Motor neuron (in vitro differentiated cells): ENCODE measurements around the gene ENOSF1. TPM values are rescaled to one million over a fixed set of nuclear protein-coding genes. Genes with fewer than 3 reads are reported as not detected.

Experiments used
- ATAC-seq, 8 experiments: fragments of 200-7000 bp; cut with Tn5 transposase; replicated peaks in 6 of 8; 2 replicates each; pipeline ENCODE4 v1.8.0; 2021; ENCODE audit warnings: mild to moderate bottlenecking in 8 of 8, moderate library complexity in 8 of 8
- H3K27ac ChIP-seq, 2 donors: fragments of 250-450 bp; sonication (Bioruptor Pico); 2 replicates each; pipeline ENCODE4 v1.9.0; 2021; ENCODE audit warnings: antibody characterized with exemption in 2 of 2, mild to moderate bottlenecking in 2 of 2, moderate library complexity in 1 of 2
- H3K4me1 ChIP-seq, 2 donors: fragments of 250-450 bp; sonication (Bioruptor Pico); replicated peaks in 1 of 2; 2 replicates each; pipeline ENCODE4 v1.6.1; 2021; ENCODE audit warnings: antibody characterized with exemption in 2 of 2, mild to moderate bottlenecking in 2 of 2, moderate library complexity in 1 of 2
- H3K4me3 ChIP-seq, 5 donors: fragments of 250-450 bp; sonication (Bioruptor Pico); 2 replicates each; pipeline ENCODE4 v1.9.0; 2021; ENCODE audit warnings: antibody characterized with exemption in 5 of 5, mild to moderate bottlenecking in 5 of 5, moderate library complexity in 4 of 5
- WGBS, 10 experiments: fragments of 450-650 bp; shearing (Covaris generic); methylation state at CpG; one replicate each; pipeline ENCODE4 v1.0.0; 2022; 5-methylcytosine and 5-hydroxymethylcytosine counted together
- in situ Hi-C, 9 experiments: fragments of 400-800 bp; cut with MboI; loops; one replicate each; pipeline ENCODE4 v1.15.0; 2021; ENCODE audit warnings: low sequenced_read_pairs in 9 of 9, low pct_unique_long_range_greater_than_20kb in 2 of 9; ENCODE audit not compliant: unreplicated experiment in 9 of 9
- total RNA-seq, 8 experiments: library from RNA; unstranded; fragments of 300-600 nt; gene quantifications; 2 replicates each; pipeline versions ENCODE4 v1.2.3 to v1.2.4, GENCODE V29; 2022

ENOSF1 gene
- total RNA-seq, 8 experiments from 2014 or later: 4.6 to 135 (median 12.4) TPM

DNA sequence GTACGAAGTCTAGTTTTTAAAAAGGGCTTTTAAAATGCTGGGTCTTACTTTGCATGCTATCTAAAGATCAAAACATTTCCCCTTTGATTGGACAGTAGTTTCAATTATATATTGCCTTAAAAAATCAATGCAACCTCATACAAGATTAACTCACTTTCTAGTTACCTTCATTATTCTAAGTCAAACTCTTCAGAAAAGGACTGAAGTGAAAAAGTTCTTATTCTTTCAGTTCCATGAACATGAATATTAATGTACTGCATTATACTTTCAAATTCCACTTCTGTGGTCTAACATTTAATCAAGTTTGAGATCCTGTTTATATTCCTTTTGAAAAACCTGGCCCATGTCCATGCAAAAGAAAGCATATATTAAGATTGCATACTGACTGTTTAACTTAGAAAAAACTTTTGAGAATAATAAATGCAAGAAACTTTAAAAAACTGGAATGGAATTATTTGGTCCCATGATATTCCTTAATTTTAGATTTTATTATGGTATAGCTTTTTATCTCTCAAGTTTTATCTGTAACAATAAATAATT lies 11.2 kb upstream of the ENOSF1 start:
- 29 to 100% (median 89%) methylated on average over 1 of the region's 1 CpG; no CpG with 5 or more reads in 1 of the 10 experiments for WGBS, 10 experiments
- Histone ChIP-seq H3K4me3 (no peak overlapping the region), H3K4me1 (no peaks in the 10 kb centered on the region), H3K27ac (no peak overlapping the region)
- peak in 2 of 8 experiments; percentile 29 to 45 for ATAC-seq
- in situ Hi-C loops: no loop called here

GRCh38 chr18:717003-717402 lies 4.6 kb upstream of the ENOSF1 start:
- in situ Hi-C loops: no loop called here
- WGBS, 10 experiments: 70 to 100% (median 91%) methylated on average over 2 to 4 of the region's 4 CpGs
- H3K27ac ChIP-seq: no peak overlapping the region
- no peak for ATAC-seq
- no peaks in the 10 kb centered on the region for H3K4me1 ChIP-seq
- H3K4me3 ChIP-seq: no peak overlapping the region

- in situ Hi-C loops: no loop called here
- no peak overlapping the region for H3K4me3 ChIP-seq
- WGBS, 10 experiments: 0 to 100% (median 47%) methylated on average over 1 of the region's 1 CpG; no CpG with 5 or more reads in 4 of the 10 experiments
- no peak for ATAC-seq
- no peaks in the 10 kb centered on the region for H3K4me1 ChIP-seq
- no peak overlapping the region for H3K27ac ChIP-seq
These were observed 3.2 kb upstream of the ENOSF1 start for GRCh38 chr18:715626-716025.

DNA sequence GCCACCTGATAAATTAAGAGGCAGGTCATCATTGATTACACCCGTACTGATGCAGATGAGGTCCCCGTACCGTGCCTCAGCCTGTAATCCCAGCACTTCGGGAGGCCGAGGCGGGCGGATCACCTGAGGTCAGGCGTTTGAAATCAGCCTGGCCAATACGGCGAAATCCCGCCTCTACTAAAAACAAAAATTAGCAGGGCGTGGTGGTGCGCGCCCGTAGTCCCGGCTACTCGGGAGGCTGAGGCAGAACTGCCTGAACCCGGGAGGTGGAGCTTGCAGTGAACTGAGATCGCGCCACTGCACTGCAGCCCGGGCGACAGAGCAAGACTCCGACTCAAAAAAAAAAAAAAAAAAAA lies 683 bp upstream of the ENOSF1 start:
- ATAC-seq: no peak
- in situ Hi-C loops: no loop called here
- 93 to 100% (median 100%) methylated on average over 1 to 9 of the region's 23 CpGs; no CpG with 5 or more reads in 4 of the 10 experiments for WGBS, 10 experiments
- Histone ChIP-seq H3K4me1 (peaks cover 0 to 2% of the 10 kb centered on the region in 2 donors), H3K4me3 (no peak overlapping the region), H3K27ac (no peak overlapping the region)

DNA sequence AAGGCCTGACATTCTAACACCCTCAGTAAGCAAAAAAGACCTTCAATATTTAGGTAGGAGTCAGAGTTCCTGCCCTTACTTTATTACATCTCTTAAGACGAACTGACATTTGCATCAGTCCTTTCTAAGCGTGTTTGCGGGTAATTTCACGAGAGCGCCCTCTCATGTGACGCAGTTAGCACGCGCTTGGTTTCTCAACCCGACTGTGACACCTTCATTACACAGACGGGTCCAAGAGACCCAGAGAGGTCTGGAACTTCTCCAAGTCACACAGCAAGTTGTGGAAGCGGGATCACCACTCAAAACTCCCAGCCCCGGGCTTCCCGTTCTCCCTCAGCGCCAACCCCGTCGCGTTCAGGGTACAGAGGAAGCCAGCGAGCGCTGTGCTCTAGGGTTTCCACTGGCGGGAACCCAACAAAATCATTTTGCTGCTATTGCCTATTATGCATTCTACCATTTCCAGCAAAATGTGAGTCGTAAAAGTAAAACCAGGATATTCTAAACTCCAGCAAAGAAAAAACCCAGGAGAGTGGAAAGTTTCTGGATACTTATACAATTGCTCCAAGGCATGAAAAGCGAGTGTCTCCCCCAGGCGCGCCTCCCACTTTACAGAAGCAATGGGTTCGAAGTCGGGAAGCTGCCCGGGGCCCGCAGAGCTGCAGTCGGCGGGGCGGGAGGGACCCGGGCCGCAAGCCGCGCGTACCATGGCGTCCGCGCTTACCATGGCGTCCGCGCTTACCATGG lies 601 bp downstream of the ENOSF1 start:
- in situ Hi-C loops: no loop called here
- peak overlapping the region in 1 of 2 donors; percentile 35 for H3K27ac ChIP-seq
- peak; percentile 43 to 72 (median 62) for ATAC-seq
- 0 to 40% (median 4%) methylated on average over 1 to 12 of the region's 42 CpGs; no CpG with 5 or more reads in 2 of the 10 experiments for WGBS, 10 experiments
- H3K4me3 ChIP-seq: peak overlapping the region; percentile 43 to 65 (median 45)
- peaks cover 0 to 2% of the 10 kb centered on the region in 2 donors for H3K4me1 ChIP-seq

DNA sequence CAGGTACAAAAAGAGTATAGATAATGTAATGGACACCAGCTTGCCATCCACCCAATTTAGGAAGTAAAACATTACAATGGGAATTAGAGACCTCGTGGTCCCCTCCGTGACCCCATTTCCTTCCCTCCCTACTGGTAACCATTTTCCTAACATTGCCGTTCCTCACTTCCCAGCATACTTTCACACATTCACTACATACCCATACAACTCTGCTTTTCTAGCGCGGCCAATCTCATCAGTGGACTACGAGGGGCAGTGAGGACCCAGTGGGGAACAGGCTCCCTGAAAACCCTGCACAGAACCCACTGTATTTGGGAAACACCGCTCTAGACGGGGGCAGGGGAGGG lies 1.1 kb downstream of the ENOSF1 start:
- peaks cover 0 to 2% of the 10 kb centered on the region in 2 donors for H3K4me1 ChIP-seq
- in situ Hi-C loops: no loop called here
- H3K4me3 ChIP-seq: peak overlapping the region; percentile 43 to 65 (median 45)
- H3K27ac ChIP-seq: no peak overlapping the region
- 10 to 60% (median 32%) methylated on average over 1 to 5 of the region's 8 CpGs; no CpG with 5 or more reads in 4 of the 10 experiments for WGBS, 10 experiments
- ATAC-seq: peak; percentile 2 to 42 (median 28)

GRCh38 chr18:710418-711300 lies 1.8 kb downstream of the ENOSF1 start:
- no peak for ATAC-seq
- Histone ChIP-seq H3K27ac (no peak overlapping the region), H3K4me1 (peaks cover 0 to 2% of the 10 kb centered on the region in 2 donors), H3K4me3 (peak overlapping the region in 1 of 5 donors; percentile 43)
- 59 to 83% (median 73%) methylated on average over 1 to 3 of the region's 3 CpGs; no CpG with 5 or more reads in 1 of the 10 experiments for WGBS, 10 experiments
- in situ Hi-C loops: no loop called here

DNA sequence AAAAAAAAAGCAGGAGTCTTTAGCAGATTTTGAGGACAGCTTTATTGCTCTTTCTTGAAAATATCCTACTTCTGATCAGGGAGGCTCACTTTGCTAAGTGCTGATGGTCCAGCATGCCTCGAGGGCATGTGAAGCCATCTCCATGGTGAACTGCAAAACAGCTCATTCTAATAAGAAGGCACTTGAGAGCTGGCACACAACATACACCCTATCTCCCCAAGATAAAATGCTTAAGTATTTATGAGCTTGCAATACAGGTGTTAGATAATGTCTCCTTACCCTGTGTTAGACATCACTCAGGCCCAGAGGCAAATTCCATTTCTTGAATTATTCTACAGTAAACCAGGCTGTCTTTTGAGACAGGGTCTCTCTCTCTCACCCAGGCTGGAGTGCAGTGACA lies 2.7 kb downstream of the ENOSF1 start:
- in situ Hi-C loops: no loop called here
- Histone ChIP-seq H3K27ac (no peak overlapping the region), H3K4me3 (no peak overlapping the region), H3K4me1 (peaks cover 0 to 2% of the 10 kb centered on the region in 2 donors)
- 80 to 100% (median 92%) methylated on average over 1 of the region's 1 CpG; no CpG with 5 or more reads in 6 of the 10 experiments for WGBS, 10 experiments
- peak in 1 of 8 experiments; percentile 23 for ATAC-seq

- Histone ChIP-seq H3K27ac (no peak overlapping the region), H3K4me3 (no peak overlapping the region), H3K4me1 (peaks cover 0 to 2% of the 10 kb centered on the region in 2 donors)
- ATAC-seq: no peak
- in situ Hi-C loops: no loop called here
- 94 to 100% (median 100%) methylated on average over 1 to 9 of the region's 10 CpGs; no CpG with 5 or more reads in 3 of the 10 experiments for WGBS, 10 experiments
These were observed 4.3 kb downstream of the ENOSF1 start for GRCh38 chr18:708096-708495.

DNA sequence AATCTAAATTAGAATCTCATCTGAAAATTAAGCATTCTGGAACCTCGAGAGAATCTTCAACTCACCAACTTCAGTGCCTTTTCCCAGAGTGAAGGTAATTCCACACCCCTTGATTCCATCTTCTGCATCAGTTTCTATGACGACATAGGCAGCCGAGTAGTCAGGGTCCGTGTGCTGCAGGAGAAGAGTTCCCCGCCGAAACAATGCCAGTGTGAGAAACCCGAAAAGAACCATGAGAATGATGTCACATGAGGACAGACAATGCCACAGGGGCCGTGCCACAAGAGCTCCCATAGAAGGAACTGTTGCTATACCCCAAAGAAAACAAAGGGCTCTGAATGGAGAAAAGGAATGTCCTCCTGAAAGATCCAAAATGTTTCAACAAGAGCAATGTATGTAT lies 6.0 kb downstream of the ENOSF1 start:
- in situ Hi-C loops: no loop called here
- Histone ChIP-seq H3K27ac (no peak overlapping the region), H3K4me3 (no peak overlapping the region), H3K4me1 (peaks cover 0 to 2% of the 10 kb centered on the region in 2 donors)
- whole genome bisulfite sequencing, 10 experiments: 49 to 99% (median 70%) methylated on average over 2 to 8 of the region's 8 CpGs; no CpG with 5 or more reads in 2 of the 10 experiments
- ATAC-seq: peak in 5 of 8 experiments; percentile 40 to 81 (median 68)

- H3K4me1 ChIP-seq: no peaks in the 10 kb centered on the region
- H3K4me3 ChIP-seq: no peak overlapping the region
- in situ Hi-C loops: no loop called here
- WGBS, 10 experiments: 47 to 100% (median 82%) methylated on average over 1 to 5 of the region's 8 CpGs; no CpG with 5 or more reads in 2 of the 10 experiments
- H3K27ac ChIP-seq: no peak overlapping the region
- peak in 1 of 8 experiments; percentile 5 for ATAC-seq
These were observed 9.0 kb downstream of the ENOSF1 start for GRCh38 chr18:703213-703967.

DNA sequence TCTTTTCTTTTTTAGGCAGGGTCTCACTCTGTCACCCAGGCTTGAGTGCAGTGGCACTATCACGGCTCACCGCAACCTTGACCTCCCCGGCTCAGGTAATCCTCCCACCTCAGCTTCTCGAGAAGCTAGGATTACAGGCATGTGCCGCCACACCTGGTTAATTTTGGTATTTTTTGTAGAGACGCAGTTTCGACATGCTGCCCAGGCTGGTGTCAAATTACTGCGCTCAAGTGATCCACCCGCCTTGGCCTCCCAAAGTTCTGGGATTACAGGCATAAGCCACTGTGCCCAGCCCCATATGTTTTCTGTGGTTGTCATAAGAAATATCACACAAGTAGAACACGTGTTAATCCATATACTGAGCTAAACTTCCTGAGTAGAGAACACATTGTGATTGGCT lies 14.6 kb downstream of the ENOSF1 start:
- 27 to 96% (median 84%) methylated on average over 3 to 9 of the region's 10 CpGs; no CpG with 5 or more reads in 4 of the 10 experiments for WGBS, 10 experiments
- ATAC-seq: peak in 2 of 8 experiments; percentile 59 to 80
- in situ Hi-C loops: no loop called here
- no peaks in the 10 kb centered on the region for H3K4me1 ChIP-seq
- H3K4me3 ChIP-seq: no peak overlapping the region
- H3K27ac ChIP-seq: no peak overlapping the region
